ENCODE results near the gene RBPJ.

Gene RBPJ

GRCh38 chr4:26464420-26465095 is 143.7 kb downstream of the RBPJ start:
- no peak for DNase-seq

DNA sequence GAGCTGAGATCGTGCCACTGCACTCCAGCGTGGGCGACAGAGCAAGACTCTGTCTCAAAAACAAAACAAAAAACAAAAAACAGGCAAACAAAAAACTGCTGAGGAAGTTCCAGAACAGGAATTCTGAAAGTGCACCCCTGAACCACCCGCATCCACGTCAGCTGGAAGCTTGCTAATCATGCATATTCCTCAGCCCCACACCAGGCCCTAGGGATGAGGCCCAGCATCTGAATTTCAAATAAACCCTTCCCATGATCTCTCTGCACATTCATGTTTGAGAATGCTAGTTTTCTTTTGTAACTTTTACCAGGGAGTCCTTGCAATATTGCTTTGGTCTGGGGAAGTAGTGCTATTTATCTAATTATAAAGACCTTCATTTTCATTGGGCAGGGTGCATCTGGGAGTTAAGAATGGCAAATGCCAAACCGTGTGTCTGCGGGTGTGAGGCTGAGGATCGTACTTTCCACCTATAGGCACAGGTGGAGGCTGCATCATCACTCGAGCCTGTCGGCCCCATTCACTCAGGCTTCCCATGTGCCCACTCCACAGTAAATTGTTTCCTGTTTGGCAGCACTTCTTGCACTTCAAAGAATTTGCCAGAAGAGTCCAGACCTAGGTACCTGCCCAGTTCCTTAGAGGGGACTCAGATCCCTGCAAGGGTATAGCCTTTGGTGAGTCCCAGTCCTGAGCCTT is 145.9 kb downstream of the RBPJ start:
- no peak for DNase-seq

- DNase-seq, result no peak
Observed at GRCh38 chr4:26467724-26468123, 146.9 kb downstream of the RBPJ start.

- DNase-seq, result no peak
Observed at GRCh38 chr4:26468283-26468949, 147.6 kb downstream of the RBPJ start.

DNA sequence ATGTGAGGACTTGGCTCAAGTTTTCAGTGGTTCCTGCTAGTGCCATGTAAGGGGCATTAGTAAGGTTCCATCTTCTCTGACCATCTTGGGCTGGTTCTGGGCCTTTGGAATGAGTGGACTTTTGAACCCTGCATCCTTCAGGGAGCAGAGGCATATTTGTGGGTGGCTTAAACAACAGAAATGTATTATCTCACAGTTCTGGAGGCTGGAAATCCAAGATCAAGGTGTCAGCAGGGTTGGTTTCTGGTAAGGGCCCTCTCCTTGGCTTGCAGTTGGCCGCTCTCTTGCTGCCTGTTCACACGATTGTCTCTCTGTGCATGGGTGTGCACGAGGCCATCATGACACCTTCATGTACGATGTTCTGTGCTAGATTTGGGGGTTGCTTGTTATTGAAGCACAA is 148.2 kb downstream of the RBPJ start:
- DNase-seq, result no peak

DNA sequence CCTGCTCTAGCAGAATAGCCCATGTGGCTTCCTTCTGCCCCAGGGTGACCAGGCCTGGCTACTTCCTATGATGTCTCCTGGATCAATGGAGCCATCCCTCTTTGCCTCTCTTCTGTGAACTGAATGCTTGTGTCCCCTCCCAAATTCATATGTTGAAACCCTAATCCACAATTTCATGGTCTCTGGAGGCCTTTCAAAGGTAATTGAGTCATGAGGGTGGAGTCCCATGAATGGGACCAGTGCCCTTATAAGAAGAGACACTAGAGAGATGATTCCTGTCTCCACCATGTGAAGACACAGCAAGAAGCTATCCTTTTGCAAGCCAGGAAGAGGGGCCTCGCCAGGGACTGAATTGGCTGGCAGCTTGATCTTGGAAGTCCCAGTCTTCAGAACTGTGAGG is 151.1 kb downstream of the RBPJ start:
- DNase-seq, result no peak

DNA sequence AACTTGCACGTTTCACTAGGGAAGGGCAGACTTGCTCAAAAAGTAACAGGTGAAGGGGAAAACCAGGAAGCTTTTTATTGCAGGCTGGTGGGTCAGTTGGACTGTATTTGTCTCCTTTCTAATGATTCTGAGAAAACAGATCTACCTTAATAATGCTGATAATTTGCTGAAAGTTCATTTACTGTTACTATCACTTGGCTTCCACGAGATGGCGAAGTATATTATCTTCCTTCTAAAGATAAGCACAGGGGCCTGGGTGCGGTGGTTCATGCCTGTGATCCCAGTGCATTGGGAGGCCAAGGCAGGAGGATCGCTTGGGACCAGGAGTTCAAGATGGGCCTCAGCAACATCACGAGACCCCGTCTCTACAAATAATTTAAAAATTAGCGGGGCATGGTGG is 153.1 kb downstream of the RBPJ start:
- DNase-seq, result no peak

- DNase-seq, result no peak
Observed at GRCh38 chr4:26474551-26474950, 153.7 kb downstream of the RBPJ start.

GRCh38 chr4:26475716-26476115 is 154.9 kb downstream of the RBPJ start:
- DNase-seq, result no peak

DNA sequence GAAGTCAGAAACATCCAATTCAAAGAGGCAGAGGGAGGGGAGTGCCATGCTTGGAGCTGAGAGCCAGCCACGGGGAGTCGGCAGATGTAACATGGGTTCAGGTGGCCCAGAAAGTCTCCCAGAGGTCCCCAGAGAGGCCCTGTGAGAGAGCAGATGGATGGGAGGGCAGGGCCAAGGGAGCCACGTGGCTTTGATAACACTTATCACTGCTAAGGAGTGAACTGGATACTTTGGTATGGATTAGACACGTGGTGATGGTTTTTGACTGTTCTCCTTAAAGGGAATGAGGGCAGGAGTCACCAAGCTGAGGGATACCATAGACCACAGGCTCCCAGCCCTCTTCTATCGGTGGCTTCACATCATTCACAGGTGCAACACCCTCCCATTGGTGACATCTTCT is 155.7 kb downstream of the RBPJ start:
- no peak for DNase-seq

DNA sequence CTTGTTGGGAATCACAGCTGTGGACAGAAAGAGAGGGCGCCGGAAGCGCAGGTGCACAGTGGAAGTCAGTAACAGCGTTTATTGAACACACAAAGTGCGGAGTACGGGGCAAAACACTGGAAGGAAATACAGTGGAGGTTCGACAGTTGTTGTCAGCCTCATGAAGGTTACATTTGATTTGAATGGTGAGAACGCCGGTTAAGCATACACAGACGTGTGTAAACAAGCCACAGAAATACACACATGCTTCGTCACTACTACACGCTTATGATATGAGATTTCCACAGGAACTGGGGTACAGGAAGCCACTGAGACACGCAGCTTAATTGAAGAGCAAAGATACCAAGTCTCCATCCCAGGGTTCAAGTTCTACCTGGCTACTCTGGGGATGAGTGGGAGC is 157.5 kb downstream of the RBPJ start:
- no peak for DNase-seq

GRCh38 chr4:26482508-26483462 is 162.0 kb downstream of the RBPJ start:
- DNase-seq, result no peak

DNA sequence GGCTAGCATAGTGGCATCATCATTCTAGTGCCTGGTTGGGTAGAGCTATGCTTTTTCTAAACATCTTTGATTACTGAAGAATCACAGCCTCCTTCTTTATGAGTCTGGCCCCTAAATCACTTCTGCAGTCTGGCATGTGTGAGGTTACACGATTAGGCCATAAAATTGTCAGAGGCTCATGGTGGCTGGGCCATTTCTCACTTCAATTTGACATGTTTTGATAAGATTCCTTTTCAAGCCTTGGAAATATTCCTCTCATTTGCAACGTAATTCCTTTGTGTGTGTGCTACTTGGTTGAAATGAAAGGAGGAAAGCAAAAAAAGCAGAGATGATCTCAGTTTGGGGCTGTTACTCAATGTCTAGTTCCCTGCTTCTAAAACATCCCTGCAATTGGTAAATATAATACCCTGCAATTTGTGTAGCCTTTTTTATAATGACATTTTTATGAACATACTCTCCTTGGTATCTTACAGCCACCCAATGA is 163.3 kb downstream of the RBPJ start:
- DNase-seq, result no peak

- no peak for DNase-seq
Observed at GRCh38 chr4:26484516-26484915, 163.7 kb downstream of the RBPJ start.

Data from midbrain (tissue), 1 donor.